OCI-LY1 (cell line): ENCODE data around the gene CALHM2.

Experiments
- EZH2 ChIP-seq: fragments of 200-600 bp; sonication (generic), shearing (Covaris generic); IDR thresholded peaks from 2 replicates; pipeline ENCODE4 v1.8.0; 2017; ENCODE audit warnings: borderline replicate concordance, mixed run types, mild to moderate bottlenecking, antibody characterized with exemption, low read length, moderate library complexity, mixed read lengths
- TF ChIP-seq, protein P1 (sequence below): fragments of 200-600 bp; sonication (generic), shearing (Covaris generic); IDR thresholded peaks from 2 replicates; pipeline ENCODE4 v1.5.1; 2017; ENCODE audit warnings: mild to moderate bottlenecking, antibody characterized with exemption, low read length, moderate library complexity, mixed read lengths

- TF ChIP-seq, protein P1, sequence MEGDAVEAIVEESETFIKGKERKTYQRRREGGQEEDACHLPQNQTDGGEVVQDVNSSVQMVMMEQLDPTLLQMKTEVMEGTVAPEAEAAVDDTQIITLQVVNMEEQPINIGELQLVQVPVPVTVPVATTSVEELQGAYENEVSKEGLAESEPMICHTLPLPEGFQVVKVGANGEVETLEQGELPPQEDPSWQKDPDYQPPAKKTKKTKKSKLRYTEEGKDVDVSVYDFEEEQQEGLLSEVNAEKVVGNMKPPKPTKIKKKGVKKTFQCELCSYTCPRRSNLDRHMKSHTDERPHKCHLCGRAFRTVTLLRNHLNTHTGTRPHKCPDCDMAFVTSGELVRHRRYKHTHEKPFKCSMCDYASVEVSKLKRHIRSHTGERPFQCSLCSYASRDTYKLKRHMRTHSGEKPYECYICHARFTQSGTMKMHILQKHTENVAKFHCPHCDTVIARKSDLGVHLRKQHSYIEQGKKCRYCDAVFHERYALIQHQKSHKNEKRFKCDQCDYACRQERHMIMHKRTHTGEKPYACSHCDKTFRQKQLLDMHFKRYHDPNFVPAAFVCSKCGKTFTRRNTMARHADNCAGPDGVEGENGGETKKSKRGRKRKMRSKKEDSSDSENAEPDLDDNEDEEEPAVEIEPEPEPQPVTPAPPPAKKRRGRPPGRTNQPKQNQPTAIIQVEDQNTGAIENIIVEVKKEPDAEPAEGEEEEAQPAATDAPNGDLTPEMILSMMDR = no peak
- no peak for TF ChIP-seq EZH2
Observed at GRCh38 chr10:103449208-103450144, 2.7 kb downstream of the CALHM2 start.
